HG03469 (cell line): ENCODE data around the gene GRIN2A.

Experiments
- ATAC-seq: cut with Tn5 transposase; IDR thresholded peaks from one replicate; pipeline ENCODE4 v1.9.1; 2021; ENCODE audit warnings: mild to moderate bottlenecking, moderate library complexity, moderate number of reproducible peaks; ENCODE audit not compliant: unreplicated experiment

The GRIN2A gene

DNA sequence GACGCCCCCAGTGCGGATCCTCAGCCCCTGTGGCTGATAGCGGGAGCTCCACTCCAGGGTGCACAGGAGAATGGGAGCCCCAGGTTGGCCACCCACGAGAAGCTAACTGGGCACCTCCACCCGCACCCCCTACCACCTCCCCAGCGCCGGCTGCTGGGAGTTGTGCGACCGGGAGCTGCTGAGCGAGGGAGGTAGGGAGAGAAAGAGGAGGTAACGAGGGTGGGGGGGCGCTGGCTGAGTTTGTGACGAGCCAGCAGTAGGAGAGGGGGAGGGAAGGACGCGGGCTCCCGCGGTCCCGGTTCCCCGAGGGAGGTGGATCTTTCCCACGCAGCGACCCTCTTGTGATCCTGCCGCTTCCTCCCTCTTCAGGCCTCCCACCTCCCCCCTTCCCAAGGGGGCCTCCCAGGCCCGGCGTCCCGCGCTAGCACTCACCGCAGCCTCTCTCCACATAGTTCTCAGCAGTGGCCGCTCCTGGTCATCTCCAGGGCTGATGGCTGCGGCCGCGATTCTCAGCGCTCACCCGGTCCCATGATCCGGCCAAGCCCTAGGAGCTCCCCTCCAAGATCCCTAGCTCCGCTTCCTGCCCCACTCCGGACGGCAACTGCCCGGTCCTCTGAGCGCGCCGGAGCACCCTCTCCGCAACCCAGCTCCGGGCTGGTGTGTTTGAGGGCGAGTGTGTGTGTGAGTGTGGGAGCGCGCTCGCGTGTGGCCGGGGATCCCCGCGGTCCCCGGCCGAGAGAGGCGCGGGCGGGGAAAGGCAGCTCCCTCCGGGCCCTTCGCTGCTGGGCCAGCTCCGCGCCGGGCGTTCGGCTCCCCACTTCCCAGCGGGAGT lies at the start of gene GRIN2A:
Gene GRIN2A (minus strand): TSS at position 207 of the 832 bp plus-strand sequence. CDS start 2,017 bp downstream, outside the sequence.
- ATAC-seq, result no peak

DNA sequence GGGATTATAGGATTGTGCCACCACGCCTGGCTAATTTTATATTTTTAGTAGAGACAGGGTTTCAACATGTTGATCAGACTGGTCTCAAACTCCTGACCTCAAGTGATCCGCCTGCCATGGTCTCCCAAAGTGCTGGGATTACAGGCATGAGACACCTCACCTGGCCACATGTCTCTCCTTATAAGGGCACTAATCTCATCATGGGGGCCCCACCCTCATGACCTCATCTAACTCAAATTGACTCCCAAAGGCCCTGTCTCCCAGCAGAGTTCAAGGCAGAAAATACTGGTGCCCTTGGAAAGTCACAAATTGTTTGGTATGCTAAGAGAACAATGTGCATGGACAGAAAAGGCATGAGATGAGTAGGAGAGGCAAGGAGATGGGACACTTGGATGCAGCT lies 49.3 kb upstream of the GRIN2A start:
- ATAC-seq, result no peak

DNA sequence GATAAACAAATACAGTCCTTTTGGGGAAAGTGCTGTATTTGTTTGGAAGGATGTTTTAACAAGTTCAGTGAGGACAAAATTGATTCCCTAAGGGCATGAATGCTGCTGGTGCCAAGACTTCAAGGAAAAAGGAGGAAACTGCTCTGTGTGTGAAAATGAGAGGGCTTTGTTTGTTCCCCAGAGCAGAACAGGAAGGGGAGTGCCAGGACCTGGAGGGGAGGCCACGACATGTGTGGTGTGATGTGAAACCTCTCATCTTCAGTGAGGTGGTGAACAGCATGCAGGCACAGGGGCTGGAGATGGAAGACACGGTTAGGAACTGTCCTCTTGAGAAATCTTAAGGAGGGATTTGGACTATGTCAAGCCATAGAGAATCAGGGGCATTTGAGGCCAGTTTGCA lies 46.6 kb upstream of the GRIN2A start:
- ATAC-seq, result no peak

DNA sequence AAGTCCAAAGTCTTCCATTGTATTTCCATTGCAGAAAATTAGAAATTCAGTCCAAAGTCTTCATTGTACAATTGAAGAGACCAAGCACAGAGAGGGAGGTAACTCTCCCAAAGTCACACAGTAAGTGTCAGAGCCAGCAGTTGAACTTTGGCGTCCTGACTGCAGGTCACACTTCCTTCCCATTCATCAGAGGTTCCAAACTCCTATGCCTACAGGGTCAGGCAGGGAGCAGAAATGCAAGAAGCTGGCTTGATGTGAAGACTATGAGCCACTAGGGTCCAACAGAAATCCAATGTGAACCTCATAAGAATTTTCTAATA lies 44.7 kb upstream of the GRIN2A start:
- ATAC-seq, result no peak

DNA sequence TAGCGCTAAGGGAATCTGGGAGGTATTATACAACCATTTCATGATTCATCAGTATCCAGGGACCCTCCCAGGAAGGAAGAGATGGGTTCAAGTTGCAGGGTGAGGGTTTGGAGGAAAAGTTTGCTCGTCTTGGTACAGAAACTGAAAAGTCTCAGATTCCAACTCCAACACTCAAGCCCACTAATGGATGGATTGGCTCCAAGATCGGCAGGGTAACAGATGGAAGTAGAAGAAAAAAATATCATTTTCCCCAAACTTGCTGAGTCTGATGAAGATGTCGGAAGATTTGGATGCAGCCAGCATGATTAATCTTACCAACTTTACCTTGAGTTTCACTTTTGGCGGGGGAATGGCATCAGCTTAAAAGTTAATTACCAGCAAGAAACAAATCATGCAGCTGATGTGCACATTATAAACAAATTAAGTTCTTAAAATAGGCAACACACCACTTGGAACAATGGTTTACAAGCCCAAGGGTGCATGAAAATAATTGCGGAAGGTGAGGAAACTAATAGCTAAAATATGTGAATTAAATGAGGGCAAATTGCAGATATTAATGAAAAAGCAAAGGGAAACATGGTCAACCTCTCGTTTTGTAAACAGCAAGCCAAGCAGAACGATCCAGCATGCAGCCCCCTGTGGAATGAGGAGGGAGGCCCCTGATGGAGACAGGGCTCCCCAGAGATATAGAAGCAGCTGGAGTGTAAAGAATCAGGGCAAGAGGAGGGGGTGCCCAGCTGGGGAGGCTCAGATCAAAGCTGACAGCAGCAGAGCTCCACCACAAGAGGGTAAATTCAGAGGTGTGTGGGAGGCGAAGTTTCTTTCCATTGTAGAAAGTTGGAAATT lies 44.1 kb upstream of the GRIN2A start:
- ATAC-seq, result no peak

DNA sequence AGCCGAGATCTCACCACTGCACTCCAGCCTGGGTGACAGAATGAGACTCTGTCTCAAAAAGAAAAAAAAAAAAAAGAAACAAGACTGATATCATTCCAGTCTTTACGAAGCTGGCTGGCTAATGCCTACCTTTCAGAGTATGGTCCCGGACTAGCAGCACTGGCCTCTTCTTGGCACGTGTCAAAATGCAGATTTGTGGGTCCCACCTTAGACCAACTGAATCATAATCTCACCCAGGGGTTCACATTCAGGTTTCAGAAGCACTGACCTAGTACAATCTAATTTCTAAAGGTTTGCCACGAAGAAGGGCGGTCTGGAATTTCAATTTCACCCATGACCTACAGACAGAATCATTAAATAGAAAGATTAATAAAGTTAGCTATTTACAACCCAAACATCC lies 43.4 kb upstream of the GRIN2A start:
- no peak for ATAC-seq

DNA sequence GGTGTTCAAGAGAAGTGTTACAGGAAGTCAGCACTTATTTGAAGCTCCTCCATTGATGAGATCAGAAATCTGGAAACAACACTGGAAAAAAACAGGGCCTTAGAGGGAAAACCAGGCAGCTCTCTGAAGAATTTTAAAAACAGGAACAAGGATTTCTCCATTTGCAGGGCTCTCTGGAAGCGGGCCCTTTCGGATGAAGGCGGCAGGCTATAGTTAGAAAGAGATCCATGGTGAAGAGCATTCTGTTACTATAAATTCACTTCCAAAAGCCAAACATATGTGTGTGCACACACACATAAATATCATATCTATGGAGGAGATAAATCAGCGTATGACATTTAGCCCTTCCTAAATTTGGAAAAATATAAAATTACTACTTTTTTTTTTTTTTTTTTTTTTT lies 42.6 kb upstream of the GRIN2A start:
- no peak for ATAC-seq

DNA sequence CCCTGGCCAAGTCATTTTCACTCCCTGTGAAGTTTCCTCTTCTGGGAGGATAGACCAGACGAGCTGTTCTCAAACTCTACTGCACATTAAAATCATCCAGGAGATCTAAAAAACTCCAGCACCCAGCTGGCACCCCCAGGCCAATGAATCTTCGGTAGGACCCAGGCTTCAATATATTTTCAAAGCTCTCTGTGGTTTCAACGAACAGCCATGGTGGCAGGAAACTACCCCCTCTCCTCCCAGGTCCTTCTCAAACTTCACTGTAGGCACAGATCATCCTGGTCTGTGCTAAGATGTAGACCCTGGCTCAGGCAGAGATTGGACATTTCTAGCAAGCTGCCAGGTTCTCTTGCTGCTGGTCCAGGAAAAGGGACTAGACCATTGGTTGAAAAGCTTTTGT lies 38.7 kb upstream of the GRIN2A start:
- ATAC-seq, result no peak

DNA sequence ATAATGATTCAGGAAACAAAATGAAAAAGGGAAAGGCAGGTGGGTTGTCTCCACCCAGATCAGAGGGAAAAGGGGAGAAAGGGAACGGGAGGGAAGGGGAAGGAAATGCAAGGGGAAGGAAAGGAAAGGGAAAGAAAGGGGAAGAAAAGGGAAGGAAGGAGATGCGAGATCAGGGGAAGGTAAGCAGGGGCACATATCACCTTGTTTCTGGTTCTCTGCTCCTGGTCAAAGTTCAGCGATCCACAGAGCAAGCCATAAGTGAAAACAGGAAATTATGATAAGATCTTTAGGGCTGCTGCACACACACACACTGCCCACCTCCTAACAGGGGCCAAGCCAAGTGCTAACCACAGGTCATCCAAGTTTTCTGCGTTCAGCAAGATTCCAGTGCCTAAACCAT lies 37.5 kb upstream of the GRIN2A start:
- no peak for ATAC-seq

DNA sequence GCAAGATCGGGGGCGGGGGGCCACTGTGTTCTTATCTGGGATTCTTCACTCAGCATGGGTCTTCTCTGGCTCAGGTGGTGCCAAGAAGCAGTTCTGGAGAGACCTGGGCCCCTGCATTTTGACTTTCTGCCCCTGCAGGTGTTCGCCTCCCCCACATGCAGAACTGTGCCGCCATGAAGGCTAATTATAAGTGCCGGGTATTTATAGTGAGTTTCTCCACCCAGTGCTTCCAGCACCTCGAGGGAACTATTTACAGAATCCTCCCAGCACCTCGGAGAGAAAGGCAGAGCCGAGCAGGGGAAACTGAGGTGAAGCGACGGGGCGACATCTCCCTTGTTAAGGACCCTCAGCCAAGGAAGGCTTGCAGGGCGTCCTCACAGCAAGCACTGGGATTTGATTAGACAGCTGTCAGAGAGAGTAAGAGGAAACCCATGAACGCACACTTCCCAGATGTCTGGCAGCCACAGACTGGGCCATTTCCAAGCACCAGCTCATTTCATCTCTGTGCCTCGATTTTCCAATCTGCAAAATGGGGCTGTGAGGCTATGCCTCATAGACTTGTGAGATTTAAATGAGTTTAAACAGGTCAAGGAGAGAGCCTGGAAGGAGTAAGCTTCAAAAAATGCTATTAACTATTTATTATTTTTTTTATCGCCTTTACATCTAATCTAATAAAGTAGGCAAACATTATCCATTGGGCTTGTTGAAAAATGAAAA lies 36.4 kb upstream of the GRIN2A start:
- no peak for ATAC-seq

DNA sequence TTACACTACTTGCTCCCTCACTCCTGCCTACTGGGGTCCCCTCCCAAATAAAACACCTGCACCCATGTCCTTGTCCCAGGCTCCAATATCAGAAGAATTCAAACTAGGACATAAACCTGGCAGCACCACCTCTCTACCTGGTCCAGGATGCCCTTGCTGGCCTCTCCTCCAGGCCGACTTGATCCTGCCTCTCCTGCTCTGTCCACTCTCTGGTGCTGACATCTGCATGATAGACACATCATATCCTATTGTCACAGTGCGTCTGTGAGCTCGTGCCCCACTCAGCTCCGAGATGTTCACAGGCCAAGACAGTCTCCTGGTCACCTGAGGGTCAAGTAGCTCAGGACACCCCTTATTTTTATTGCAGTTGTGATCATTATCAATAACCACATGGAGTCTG lies 31.5 kb upstream of the GRIN2A start:
- no peak for ATAC-seq

DNA sequence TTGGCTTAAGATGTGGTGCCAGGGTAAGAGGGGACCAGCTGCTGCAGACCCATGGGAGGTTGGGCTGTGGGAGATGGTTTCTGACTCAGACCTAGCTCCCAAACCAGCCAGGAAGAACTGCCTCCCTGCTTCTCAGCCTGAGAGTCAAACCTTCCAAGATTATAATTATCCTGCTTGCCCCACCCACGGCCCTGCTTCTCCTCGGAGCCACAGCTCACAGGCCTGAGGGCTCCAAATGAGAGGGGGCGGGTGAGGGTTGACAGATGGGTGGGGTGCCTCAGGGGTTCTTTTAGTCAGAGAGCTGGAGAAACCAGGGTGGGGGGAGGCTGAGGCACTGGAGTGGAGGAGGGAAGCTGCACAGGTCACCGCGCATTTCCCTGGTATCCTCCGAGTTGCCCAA lies 28.7 kb upstream of the GRIN2A start:
- no peak for ATAC-seq

DNA sequence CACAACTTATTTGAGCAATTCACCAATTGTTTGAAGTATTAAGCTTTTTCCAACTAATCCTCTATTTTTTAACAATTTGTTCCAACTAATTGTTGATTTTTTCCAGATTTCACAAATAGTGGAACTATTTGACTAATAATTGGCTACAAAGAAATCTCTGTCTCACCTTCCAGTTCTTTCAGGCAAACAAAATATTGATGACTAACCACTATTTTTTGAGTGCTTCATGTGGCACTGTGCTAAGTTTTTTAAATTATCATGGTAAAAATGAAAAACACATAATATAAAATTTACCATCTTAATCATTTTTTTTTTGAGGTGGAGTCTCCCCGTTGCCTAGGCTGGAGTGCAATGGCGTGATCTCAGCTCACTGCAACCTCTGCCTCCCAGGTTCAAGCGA lies 24.6 kb upstream of the GRIN2A start:
- no peak for ATAC-seq

DNA sequence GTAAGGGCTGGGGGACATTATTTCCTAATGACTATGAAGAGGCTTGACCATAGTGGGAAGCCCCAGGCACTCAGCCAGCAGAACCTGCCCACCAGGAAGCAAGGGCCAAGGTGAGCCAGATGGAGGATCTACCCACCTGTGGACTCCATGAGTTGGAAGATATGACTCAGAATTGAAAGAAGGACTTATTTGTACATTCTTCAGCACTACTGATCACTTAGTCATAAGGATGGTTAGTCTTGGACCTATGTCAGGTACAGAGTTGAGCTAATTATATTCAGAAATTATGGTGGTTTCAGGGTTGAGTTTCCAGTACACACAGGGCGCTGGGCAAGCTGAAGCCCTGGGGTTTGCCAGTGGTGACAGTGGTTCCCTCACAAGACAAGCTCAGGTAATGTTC lies 24.0 kb upstream of the GRIN2A start:
- ATAC-seq, result no peak

DNA sequence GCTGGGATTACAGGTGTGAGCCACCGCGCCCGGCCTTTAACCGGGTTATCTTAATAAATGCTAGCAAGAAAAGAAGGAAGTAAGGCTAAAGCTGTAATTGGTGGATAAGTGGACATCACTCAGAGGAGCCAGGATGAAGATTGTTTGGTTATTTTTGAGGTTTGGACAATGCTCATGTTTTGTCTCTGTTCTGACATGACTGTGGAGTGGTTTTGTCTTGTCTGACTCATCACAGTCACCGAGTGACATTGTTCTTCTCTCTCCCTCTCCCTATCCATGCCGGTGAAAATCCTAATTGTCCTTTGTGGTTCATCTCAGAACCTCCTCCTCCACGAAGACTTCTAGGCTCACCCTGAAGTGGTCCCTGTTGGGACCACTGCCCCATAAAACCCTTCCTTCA lies 23.5 kb upstream of the GRIN2A start:
- ATAC-seq, result no peak

DNA sequence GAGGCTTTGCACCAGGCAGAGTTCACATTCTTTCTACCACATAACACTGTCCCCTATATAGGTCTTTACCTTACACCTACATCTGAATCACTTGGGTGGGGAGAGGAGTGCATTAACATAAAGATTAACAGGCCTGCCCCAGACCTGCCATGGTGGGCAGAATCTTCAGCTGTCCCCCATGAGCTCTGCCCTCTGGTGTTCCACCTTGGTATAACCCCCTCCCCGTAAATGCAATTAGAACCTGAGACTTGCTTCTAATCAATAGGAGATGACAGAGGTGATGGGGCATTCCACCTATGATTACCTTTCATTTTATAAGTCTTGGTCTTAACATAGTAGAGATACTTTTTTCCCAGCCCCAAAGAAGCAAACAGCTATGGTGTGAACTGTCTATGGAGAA lies 20.4 kb upstream of the GRIN2A start:
- ATAC-seq, result no peak

DNA sequence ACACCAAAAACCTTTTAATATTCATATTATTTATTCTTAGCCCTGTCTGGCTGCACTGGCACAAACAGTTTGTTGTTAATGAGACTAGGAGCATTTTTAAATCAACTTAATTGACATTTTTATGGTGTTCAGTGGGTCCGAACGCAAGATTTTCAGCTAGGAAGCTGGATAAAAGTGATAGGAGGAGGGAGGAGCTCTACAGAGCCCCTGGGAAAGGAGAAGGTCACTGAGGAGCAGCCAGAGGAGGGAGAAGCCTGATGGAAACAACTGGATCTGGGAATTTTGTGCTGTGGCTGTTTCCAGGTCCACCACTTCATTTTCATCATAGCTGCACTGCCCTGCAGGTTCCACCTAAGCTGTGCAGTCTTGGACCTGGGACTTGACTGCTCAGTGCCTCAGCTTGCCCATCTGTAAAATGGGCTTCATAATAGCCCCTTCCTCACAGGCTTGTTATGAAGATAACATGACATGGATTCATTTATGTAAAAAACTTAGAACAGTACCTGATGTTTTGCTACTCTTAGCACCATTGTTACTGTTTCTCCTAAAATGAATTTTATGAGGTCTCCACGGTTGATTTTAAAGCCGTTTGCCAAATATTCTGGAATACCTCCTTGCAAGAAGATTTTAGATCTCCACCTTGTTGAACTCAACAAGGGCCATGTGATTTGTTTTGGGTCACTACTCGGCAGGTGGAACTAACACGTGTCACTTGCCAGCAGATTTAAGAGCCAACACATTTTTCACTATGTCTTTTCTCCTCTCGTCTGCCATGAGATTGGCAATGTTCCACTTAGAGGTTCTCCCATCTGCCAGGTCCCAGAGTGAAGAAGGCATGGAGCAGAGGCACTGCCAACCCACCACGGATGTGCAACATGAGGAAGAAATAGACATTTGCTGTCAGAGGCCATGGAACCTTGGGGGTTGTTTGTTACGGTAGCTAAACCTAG lies 18.7 kb upstream of the GRIN2A start:
- no peak for ATAC-seq

DNA sequence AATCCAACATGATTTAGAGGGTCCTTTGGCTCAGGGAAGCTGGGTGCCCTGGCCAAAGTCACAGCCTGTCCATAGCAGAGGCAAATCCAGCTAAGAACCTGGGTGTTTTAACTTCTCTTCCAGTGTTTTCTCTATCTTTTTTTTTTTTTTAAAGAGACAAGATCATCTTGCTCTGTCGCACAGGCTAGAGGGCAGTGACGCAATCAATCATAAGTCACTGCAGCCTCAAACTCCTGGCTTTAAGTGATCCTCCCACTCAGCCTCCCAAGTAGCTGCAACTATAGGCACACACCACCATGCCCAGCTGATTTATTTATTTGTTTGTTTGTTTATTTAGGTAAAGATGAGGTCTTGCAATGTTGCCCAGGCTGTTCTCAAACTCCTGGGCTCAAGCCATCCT lies 14.8 kb upstream of the GRIN2A start:
- no peak for ATAC-seq

DNA sequence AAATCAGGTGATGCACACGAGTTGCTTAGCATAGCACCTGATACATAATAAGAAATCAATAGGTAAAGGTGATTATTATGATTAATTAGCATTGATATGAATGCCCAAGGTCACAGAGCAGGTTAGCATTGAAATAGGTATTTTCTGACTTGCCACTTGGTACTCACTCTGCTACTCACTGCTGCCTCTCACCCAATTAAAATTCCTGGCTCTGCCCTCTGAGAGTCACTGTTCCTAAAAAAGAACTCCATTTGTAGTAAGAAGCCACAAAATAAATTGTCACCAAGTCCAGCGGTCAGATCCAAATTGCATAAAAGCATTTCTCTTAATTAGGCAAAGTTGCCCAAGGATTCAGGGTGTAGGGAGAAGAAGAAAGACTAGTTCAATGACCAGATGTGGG lies 8.9 kb upstream of the GRIN2A start:
- ATAC-seq, result no peak

DNA sequence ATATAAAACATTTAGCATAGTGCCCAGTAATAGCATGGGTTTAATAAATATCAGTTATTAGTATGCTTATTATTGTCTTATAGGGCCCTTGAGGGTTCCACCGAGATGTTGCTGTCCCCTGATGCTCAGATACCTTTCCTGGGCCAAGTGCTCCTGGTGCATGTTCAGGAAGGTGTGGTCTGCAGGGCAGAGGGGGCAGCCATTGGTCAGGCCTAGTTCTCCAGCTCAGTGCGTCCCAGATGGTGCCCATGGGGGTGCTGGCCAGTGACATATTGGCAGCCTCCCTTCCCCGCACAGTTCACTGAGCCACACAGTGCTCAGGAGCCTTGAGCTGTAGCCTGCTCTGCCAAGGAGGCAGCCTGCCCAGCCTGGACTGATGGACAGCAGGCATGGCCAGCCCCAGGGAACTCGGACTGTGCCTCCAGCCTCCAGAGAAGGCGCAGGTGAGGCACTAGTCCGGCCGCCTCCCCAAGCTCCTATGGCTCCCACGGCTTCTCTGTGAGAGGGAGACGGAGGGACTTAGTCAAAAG lies 7.7 kb upstream of the GRIN2A start:
- no peak for ATAC-seq
